HG02759 (cell line): ENCODE data around the gene MMP2.

Source experiments
- ATAC-seq: cut with Tn5 transposase; IDR thresholded peaks from one replicate; pipeline ENCODE4 v1.9.1; 2021; ENCODE audit warnings: mild to moderate bottlenecking, moderate library complexity; ENCODE audit not compliant: unreplicated experiment

Gene MMP2

GRCh38 chr16:55468352-55468990, 10.5 kb upstream of the MMP2 start:
- no peak for ATAC-seq

- ATAC-seq: no peak
Observed at GRCh38 chr16:55469821-55470532, 9.0 kb upstream of the MMP2 start.

- ATAC-seq: no peak
Observed at GRCh38 chr16:55470533-55471371, 8.2 kb upstream of the MMP2 start.

GRCh38 chr16:55471448-55472097, 7.4 kb upstream of the MMP2 start:
- no peak for ATAC-seq

- no peak for ATAC-seq
Observed at GRCh38 chr16:55473587-55473986, 5.4 kb upstream of the MMP2 start.

GRCh38 chr16:55474821-55475220, 4.2 kb upstream of the MMP2 start:
- no peak for ATAC-seq

GRCh38 chr16:55475919-55476318, 3.1 kb upstream of the MMP2 start:
- no peak for ATAC-seq

GRCh38 chr16:55476625-55477533, 2.1 kb upstream of the MMP2 start:
- ATAC-seq: no peak

GRCh38 chr16:55477736-55478135, 1.3 kb upstream of the MMP2 start:
- ATAC-seq: no peak

- no peak for ATAC-seq
Observed at GRCh38 chr16:55479430-55480140, 587 bp downstream of the MMP2 start.

GRCh38 chr16:55480228-55480655, 1.2 kb downstream of the MMP2 start:
- no peak for ATAC-seq

GRCh38 chr16:55481023-55481422, 2.0 kb downstream of the MMP2 start:
- no peak for ATAC-seq

- no peak for ATAC-seq
Observed at GRCh38 chr16:55482056-55482455, 3.1 kb downstream of the MMP2 start.

- no peak for ATAC-seq
Observed at GRCh38 chr16:55487048-55487803, 8.2 kb downstream of the MMP2 start.

GRCh38 chr16:55488306-55488705, 9.3 kb downstream of the MMP2 start:
- no peak for ATAC-seq

- ATAC-seq: no peak
Observed at GRCh38 chr16:55489119-55489955, 10.3 kb downstream of the MMP2 start.

- no peak for ATAC-seq
Observed at GRCh38 chr16:55489956-55490265, 10.9 kb downstream of the MMP2 start.

GRCh38 chr16:55490301-55490700, 11.3 kb downstream of the MMP2 start:
- ATAC-seq: no peak
